Cerebellar cortex (tissue), 1 donor: ENCODE data around the gene GTF2IRD1.
"Not testable (repeated sequence)": the region's sequence is repeated elsewhere in the genome, so short reads cannot be mapped to it uniquely, and the experiment has no call there.

ENCODE experiments used
- DNase-seq: peaks from one replicate; pipeline ENCODE4 v3.0.0-alpha.2; 2015; ENCODE audit warnings: low spot score

Gene GTF2IRD1

DNA sequence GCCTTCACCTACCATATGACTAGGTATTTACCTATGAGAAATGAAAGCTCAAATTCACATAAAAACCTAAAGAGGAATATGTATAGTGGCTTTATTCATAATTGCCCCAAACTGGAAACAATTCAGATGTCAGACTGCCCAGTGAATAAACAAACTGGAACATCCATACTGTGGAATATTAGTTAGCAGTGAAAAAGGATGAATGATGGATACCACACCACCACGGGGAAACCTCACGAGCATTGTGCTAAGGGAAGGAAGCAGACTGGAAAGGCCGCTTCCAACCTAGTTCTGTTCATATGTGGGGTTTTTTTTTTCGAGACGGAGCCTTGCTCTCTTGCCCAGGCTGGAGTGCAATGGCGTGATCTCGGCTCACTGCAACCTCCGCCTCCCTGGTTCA is 16.8 kb downstream of the GTF2IRD1 start:
- no peak for DNase-seq

- DNase-seq = no peak
Measured at GRCh38 chr7:74473116-74473515, 19.4 kb downstream of the GTF2IRD1 start.

GRCh38 chr7:74474271-74474865 is 20.7 kb downstream of the GTF2IRD1 start:
- no peak for DNase-seq

- DNase-seq = no peak
Measured at GRCh38 chr7:74475243-74475986, 21.7 kb downstream of the GTF2IRD1 start.

DNA sequence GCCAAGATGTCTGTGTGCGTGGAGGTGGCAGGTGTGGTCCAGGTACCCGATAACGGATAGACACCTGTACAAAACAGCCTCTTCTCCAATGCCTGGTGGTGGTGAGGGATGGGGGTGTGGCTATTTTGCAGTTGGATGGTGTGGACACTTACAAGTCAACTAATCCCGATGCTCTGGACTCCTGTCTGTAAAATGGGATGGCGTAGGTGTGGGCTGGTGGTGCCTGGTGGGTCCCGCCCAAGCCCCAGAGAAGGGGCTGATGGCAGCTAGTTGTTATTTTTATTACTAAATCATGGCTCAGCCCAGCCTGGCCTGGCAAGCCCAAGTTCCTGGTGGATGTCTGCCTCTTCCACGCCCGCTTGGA is 22.3 kb downstream of the GTF2IRD1 start:
- DNase-seq = no peak

- no peak for DNase-seq
Measured at GRCh38 chr7:74476626-74477025, 22.9 kb downstream of the GTF2IRD1 start.

DNA sequence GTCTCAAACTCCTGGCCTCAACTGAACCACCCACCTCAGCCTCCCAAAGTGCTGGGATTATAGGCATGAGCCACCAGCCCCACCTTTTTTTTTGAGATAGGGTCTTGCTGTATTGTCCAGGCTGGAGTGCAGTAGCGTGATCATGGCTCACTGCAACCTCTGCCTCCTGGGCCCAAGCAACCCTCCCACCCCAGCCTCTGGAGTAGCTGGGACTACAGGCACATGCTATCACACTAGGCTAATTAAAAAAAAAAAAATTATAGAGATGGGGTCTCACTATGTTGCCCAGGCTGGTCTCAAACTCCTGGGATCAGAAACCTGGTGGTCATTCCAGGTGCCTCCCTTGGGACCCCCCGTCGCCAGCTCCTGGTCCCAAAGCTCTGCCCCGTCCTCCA is 25.0 kb downstream of the GTF2IRD1 start:
- DNase-seq = no peak

GRCh38 chr7:74479066-74479781 is 25.5 kb downstream of the GTF2IRD1 start:
- DNase-seq = no peak

DNA sequence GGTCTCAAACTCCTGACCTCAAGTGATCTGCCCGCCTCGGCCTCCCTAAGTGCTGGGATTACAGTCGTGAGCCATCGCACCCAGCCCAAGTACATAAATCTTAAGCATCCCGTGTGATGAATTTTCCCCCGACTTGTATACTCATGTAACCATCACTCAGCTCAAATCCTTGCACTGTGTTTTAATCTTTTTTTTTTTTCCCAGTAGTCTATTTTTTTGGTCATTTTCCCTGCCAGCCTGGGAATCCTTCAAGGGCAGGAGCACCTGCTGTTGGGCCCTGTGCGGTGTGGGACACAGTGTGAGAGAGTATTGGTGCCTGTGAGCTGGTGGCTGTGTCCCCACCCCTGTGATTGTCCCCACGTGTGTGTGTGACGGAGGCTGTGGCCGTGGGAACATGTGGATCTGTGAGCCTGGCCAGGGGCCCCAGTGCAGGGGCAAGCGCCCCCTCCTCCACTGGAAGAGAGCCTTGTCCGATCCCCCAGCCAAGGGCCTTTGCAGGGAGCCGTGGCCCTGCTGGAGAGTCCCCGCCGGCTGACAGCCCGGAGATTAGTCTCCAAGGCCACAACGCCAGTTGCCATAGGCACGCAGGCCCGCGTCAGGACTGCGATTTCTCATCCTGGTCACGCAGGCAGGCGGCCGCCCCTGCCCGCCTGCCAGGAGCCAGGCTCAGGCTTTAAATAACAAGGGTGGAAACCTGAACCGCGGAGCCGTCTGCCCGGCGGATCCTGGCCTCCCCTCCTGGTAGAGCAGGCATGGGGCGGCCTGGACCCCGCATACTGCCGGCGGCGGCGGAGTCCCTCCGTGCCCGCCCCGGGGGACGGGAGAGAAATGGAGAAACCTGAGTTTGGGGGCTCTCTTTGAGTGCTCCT is 26.5 kb downstream of the GTF2IRD1 start:
- peak; percentile 46 for DNase-seq

DNA sequence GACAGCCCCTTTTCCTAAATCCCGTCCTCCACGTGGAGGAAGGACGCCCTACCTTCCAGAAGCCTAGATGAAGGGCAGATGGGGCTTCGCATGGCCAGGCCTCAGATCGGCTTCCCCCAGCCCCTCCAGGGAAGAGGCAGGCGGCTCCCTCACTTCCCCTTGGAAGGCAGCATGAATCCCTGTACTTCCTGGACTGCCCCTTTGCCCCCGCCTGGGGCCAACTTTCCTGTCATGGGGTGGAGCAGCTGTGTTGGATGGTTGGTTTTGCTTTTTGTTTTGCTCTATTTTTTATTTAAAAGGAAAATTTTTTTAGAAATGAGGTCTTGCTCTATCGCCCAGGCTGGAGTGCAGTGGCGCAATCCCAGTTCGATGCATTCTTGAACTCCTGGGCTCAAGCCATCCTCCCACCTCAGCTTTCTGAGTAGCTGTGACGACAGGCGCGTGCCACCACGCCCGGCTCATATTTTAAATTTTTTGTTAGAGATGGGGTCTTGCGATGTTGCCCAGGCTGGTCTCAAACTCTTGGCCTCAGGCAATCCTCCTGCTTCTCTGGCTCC is 27.2 kb downstream of the GTF2IRD1 start:
- DNase-seq = no peak

GRCh38 chr7:74481458-74482196 is 27.9 kb downstream of the GTF2IRD1 start:
- no peak for DNase-seq

- DNase-seq = no peak
Measured at GRCh38 chr7:74482197-74482467, 28.4 kb downstream of the GTF2IRD1 start.

GRCh38 chr7:74482629-74483401 is 29.1 kb downstream of the GTF2IRD1 start:
- DNase-seq = no peak

DNA sequence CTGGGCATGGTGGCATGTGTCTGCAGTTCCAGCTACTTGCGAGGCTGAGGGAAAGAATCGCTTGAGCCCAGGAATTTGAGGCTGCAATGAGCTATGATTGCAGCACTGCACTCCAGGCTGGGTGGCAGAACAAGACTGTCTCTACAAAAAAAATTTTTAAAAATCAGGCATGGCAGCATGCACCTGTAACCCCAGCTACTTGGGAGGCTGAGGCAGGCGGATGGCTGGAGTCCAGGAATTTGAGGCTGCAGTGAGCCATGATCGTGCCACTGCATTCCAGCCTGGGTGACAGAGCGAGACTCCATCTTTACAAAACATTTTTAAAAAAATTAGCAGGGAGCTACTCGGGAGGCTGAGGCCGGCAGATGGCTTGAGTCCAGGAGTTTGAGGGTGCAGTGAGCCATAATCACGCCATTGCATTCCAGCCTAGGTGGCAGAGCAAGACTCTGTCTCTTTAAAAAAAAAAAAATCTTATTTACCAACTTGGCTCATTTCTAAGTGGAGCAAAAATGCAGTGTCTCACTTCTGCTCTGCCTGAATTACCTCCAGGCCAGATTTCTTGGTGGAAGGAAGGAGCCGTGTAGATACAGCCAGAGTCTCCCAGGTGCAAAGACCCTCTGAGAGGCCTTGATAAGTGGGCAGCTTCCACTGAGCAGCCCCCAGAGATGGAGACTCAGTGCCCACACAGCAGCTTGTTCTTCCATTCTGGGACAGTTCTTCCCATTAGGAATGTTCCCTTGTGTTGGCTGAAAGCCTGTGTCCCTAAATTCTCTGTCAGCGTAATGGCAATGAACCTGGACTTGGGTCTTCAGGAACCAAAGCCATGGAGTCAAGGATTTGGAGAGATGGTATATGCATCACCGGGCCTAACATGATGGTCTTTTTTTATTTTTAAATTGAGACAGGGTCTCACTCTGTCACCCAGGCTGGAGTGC is 30.0 kb downstream of the GTF2IRD1 start:
- no peak for DNase-seq

GRCh38 chr7:74485611-74486010 is 31.9 kb downstream of the GTF2IRD1 start:
- no peak for DNase-seq

GRCh38 chr7:74488518-74489030 is 34.9 kb downstream of the GTF2IRD1 start:
- DNase-seq = not testable (repeated sequence)

DNA sequence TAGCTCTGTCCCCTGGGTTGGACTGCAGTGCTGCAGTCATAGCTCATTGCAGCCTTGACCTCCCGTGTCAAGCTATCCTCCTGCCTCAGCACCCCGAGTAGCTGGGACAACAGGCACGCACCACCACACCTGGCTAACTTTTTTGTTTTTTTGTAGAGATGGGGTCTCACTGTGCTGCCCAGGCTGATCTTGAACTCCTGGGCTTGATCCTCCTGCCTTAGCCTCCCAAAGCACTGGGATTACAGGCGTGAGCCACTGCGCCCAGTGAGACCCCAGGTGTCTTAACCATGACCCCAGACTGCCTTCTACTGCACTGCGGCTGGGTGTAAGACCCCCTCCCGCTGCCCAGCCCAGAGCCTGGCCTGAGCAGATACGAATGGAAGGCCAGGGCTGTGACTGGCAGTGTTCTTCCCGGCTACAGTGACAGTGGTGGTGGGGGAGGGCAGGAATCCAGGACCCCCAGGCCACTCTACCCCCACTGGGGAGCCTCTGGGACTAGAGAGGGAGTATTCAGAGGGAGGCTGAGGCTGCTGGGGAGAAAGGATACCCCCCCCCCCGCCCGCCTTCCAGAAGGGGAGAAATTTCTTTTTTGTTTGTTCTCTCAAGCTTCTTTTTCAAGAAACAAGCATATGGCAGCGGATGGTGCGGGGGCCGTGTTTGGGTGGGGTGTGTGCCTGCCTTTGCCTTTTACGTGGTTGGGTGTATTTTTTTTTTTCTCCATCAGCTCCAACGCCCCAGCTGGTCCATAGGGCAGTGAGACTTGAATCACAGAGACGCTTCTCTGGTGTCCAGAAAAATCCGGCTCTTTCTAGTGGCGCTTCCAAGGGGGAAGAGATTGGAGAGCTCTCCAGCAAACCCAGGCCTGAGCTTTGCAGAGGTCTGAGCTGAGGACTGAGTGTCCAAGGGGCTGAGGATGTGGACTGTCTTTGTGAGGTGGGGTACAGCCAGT is 36.6 kb downstream of the GTF2IRD1 start:
- DNase-seq = no peak

DNA sequence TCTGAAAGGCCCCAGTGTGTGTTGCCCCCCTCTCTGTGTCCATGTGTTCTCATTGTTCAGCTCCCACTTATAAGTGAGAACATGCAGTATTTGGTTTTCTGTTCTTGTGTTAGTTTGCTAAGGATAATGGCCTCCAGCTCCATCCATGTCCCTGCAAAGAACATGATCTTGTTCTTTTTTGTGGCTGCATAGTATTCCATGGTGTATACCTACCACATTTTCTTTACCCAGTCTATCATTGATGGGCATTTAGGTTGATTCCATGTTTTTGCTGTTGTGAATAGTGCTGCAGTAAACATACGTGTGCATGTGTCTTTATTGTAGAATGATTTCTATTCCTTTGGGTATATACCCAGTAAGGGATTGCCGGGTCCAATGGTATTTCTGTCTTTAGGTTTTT is 37.8 kb downstream of the GTF2IRD1 start:
- not testable (repeated sequence) for DNase-seq
